ENCODE measurements around the gene SPATC1L.
A peak's percentile ranks its signal among the peaks of the same experiment; 100 is the strongest.

The SPATC1L gene

DNA sequence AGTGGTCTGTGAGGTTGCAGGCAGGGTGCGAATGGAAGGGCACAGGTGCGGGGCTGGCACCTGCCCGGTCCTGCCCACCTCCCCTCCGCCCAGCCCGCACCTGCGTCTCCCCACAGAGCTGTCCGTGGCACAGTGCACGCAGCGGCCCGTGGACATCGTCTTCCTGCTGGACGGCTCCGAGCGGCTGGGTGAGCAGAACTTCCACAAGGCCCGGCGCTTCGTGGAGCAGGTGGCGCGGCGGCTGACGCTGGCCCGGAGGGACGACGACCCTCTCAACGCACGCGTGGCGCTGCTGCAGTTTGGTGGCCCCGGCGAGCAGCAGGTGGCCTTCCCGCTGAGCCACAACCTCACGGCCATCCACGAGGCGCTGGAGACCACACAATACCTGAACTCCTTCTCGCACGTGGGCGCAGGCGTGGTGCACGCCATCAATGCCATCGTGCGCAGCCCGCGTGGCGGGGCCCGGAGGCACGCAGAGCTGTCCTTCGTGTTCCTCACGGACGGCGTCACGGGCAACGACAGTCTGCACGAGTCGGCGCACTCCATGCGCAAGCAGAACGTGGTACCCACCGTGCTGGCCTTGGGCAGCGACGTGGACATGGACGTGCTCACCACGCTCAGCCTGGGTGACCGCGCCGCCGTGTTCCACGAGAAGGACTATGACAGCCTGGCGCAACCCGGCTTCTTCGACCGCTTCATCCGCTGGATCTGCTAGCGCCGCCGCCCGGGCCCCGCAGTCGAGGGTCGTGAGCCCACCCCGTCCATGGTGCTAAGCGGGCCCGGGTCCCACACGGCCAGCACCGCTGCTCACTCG is 52.2 kb downstream of the SPATC1L start:
- DNase-seq (ENCODE audit: low spot score), result no peak

DNA sequence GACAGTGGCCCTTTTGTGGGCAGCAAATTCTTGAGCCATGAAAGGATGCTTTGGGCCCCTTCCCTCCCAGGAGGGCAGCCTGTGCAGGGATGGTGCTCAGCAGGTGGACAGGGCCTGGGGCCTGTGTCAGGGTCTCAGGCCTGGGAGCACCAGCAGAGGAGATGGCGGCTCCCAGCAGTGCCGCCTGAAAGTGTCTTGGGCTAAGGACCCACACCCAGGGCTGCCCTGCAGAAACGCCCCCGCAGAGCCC is 52.7 kb downstream of the SPATC1L start:
- DNase-seq (ENCODE audit: low spot score), result no peak

DNA sequence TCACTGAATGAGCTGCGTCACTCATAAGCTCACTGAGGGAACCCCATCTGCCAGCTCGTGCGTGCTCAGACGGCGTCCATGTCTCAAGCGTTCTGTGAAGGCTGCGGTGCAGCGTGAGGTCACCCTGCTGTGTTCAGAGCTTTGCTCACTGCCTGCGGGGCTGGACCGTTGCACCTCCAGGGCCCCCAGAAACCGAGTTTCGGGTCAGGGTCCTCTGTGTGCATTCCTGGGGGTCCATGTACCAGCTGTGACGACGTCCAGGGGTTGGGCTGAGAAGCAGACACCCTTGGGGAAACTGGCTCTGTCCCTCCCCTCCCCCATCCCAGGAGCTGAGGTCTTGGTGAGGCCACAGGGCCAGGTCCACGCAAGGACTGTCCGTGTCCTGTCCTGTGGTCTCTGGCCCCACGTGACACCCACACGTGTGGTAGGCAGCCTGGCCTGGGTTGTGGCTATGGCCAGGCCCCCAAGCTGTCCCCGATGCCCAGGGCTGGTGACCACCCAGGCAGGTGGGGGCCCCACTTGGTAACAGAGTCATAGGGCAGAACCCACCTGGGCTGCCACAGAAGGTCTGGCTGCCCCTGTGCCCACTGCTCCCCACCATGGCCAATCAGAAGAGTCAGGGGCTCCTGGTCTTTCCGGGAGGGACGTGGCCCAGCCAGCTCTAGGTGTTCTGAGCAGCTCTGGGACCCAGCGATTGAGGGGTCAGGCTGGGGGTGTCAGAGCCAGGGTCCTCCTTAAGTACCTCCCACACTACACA is 53.2 kb downstream of the SPATC1L start:
- no peak for DNase-seq (ENCODE audit: low spot score)

DNA sequence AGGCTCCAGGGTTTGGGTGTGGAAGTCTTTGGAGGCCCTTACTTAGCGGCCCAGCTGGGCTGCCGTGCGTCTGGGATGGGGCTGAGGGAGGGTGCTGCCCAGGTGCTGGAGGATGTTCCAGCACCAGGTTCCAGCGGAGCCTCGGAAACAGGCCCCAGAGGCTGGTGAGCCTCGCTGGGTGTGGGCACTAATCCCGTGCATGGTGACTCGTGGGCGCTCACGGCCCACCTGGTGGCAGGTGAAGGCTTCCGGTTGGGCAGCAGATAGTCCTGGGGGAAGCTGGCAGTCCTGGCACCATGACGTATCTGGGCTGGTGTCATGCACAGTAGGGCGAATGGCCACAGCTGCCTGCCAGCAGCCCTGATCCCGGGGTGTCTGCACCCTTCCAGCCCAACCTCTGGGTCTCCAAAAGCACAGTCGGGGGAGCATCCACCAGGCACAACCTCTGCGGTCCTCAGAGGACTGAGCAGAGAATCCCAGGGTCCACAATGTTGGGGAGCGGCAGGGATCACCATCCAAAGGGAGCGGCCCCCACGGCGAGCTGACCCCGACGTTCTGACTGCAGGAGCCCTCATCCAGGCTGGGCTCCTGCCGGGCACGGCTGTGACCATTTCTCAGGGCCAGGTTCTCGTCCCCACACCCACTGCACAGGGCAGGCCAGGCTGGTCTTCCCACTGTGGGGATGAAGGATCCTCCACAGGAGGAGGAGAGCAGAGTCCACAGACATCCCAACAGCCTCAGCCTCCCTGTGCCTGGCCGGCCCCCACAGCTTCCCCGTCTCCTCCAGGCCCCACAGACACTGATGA is 54.2 kb downstream of the SPATC1L start:
- DNase-seq (ENCODE audit: low spot score), result no peak

DNA sequence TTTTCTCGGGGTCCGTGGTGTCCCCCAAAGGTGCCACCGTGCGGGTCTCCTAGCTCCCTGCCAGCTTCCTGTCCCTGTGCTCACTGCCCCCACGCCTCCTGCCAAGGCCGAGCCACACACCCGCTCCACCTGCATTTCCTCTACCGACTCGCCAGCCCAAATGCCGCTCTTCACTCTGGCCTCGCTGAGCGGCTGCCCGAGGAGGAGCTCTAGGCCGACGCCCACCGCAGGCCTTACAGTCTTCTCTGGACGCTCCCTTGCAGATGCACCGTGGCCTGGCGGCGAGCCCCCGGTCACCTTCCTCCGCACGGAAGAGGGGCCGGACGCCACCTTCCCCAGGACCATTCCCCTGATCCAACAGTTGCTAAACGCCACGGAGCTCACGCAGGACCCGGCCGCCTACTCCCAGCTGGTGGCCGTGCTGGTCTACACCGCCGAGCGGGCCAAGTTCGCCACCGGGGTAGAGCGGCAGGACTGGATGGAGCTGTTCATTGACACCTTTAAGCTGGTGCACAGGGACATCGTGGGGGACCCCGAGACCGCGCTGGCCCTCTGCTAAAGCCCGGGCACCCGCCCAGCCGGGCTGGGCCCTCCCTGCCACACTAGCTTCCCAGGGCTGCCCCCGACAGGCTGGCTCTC is 55.2 kb downstream of the SPATC1L start:
- DNase-seq (ENCODE audit: low spot score), result no peak

DNA sequence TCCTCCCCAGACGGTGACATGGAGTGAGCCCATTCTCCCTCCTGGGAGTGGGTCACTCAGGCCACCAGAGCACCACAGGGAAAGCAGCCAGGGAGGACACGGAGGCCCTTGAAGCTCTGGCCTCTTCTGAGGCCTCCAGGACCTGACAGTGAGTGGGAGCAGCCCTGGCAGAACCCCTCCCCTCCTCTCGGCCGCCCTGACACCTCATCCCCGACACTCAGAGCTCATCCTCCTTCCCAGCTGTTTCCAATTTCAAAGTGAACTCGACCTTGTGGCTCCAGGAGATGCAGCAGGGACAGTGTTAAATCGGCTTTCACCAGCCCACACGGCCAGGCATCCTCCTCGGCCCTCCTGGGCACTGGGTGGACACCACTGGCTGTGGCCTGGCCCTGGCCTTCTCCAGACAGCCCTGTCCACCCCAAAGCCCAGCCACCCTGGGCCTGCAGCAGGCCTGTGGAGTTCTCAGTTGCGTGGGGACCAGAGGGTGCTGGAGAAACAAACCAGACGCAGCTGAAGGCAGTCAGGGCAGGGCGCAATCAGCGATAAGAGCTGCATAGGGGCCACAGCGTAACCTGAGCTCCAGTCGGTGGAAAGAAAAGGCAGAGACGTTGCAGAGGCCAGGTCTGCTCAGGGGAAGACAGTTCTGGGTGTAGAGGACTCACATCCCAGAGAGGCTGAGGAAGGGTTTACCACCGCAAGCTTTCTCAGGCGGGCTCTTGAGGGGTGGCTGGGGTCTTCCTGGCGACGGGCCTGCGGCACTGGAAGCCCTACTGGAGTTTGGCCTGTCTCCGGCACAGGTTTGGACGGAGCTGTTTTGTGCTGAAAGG is 55.9 kb downstream of the SPATC1L start:
- no peak for DNase-seq (ENCODE audit: low spot score)

DNA sequence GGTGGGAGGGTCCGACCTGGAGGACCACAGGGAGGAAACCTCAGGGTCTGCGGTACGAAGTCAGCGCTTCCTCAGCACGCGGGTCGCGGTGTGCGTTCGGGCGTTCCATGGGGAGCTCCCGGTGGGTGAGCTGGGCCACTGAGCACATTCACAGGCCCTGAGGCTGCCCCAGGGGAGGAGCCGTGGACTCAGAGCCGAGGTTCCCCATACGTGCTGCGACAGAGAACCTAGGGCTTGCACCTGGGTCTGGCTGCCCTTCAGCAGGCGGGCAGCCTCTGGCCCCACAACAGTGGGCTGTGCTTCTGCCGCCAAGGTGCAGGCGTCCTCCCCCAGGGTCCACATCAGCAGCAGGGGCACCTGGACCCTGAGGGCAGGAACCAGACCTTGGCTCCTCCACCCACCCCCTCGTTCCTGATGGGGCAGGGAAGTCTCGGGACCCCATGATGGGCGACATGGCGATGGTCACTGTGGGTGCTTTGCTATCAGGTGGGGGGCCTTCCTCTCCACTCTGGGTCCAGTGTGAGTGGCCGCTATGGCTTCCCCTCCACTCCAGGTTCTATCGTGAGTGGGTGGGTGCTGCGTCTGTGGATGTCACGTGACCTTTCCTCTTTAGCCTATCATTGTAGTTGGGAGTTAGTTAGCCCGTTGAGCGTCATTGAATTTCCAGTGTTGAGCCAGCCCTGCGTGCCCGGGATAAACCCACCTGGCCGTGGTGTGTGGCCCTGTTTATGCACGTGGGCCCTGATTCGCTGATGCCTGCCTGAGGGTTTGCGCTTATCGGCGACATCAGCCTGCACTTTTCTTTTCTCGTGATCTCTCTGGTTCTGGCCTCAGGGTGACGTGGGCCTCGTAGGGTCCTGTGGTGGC is 56.8 kb downstream of the SPATC1L start:
- no peak for DNase-seq (ENCODE audit: low spot score)

DNA sequence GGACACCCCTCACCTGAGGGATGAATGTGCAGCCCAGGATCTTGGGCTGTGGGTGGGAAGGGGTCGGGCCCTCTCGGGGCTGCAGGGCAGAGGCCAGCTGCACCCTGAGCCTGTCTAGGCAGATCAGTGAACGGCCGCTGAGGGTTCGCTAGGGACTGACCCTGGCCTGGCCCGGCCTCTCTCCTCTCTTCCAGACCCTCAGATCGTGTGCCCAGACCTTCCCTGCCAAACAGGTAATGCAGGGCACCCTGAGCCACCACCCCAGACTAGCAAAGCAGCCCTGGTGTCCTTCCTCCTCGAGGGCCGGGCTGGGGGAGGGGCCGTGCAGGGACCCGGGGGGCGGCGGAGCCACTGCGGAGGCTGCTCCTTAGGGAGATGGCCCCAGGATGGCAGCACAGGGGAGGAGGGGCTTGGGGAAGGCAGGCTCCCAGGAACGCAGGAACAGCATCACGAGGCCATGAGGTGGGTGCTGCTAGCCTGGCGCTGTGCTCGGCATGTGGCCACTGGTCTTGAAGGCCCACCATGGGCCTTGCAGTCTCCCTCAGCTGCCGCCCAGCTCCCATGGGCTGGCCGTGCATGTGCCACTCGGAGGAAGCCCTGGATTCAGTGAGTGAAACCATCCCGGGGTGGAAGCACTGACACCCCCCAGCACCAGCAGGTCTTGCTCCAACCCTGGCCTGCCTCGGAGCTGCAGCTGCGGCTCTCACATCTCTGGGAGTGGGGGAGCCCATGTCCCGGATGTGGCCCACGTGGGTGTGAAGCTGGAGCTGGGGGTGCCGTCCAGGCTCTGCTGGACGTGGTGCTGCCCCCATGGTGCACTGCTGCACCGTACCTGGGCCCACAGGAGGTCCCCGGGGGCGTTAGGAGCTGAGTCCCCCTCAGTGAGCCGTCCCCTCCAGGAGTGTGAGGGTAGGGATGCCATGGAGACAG is 57.7 kb downstream of the SPATC1L start:
- no peak for DNase-seq (ENCODE audit: low spot score)

DNA sequence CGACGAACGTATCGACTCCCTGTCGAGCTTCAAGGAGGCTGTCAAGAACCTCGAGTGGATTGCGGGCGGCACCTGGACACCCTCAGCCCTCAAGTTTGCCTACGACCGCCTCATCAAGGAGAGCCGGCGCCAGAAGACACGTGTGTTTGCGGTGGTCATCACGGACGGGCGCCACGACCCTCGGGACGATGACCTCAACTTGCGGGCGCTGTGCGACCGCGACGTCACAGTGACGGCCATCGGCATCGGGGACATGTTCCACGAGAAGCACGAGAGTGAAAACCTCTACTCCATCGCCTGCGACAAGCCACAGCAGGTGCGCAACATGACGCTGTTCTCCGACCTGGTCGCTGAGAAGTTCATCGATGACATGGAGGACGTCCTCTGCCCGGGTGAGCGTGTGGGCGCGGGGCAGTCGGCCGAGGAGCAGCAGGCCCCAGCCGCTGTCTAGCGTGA is 58.4 kb downstream of the SPATC1L start:
- DNase-seq (ENCODE audit: low spot score), result no peak

DNA sequence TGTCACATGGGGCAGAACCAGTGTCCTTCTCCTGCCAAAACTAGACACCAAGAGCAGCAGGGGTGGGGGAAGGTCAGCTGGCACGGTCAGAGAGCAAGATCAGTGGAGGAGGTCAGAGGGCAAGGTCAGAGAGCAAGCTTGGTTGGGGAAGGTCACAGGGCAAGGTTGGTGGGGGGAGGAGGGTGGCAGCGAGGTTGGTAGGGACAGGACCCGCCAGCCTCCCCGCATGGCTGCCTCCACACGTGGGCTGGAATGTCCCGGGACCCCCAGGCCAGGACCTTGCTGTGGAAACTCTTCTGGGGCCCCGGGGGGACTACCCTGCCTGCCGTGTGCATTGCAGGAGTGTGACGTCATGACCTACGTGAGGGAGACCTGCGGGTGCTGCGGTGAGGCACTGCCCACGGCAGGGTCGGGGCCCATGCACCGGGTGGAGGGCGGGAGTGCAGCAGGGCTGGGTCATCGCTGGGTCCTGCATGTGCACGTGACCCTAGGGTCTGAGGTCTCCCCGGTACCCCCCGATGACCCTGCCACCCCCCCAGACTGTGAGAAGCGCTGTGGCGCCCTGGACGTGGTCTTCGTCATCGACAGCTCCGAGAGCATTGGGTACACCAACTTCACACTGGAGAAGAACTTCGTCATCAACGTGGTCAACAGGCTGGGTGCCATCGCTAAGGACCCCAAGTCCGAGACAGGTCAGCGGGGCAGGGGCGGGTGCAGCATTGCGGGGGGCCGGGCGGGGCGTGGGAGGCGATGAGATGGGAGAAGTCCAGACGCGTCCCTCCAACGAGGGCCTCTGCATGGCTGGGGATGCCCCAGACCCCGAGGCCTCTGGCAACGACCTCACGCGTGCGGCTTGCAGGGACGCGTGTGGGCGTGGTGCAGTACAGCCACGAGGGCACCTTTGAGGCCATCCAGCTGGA is 59.1 kb downstream of the SPATC1L start:
- DNase-seq (ENCODE audit: low spot score), result no peak

DNA sequence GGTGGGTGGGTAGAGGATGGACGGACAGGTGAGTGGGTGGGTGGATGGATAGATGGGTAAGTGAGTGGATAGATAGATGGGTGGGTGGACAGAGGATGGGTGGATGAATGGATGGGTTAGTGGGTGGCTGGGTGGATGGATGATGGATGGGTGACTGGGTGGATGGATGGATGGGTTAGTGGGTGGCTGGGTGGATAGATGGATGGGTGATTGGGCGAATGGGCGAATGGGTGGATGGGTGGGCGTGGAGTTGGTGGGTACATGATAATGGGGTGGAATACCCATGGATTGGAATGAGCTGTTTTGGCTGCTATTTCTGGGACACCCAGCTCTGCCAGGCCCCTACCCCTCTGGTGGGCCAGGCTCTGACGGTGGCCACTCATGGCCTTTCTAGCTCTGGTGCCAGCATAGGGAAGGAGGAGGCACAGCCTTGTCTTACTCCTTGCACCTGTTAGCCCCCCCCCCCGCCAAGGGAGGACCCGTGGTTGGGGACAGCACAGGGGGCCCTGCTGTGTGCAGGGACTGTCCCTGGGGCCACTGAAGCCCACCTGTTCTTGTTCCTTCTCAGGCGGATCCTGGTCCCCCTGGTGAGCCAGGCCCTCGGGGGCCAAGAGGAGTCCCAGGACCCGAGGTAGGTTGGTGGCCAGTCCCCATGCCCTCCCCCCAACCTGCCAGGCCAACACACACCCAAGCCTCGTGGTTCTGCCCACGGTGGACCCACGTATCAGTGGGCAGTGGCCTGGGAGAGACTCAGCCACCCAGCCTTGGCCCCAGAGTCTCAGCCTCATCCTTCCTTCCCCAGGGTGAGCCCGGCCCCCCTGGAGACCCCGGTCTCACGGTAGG is 60.0 kb downstream of the SPATC1L start:
- DNase-seq (ENCODE audit: low spot score), result no peak

DNA sequence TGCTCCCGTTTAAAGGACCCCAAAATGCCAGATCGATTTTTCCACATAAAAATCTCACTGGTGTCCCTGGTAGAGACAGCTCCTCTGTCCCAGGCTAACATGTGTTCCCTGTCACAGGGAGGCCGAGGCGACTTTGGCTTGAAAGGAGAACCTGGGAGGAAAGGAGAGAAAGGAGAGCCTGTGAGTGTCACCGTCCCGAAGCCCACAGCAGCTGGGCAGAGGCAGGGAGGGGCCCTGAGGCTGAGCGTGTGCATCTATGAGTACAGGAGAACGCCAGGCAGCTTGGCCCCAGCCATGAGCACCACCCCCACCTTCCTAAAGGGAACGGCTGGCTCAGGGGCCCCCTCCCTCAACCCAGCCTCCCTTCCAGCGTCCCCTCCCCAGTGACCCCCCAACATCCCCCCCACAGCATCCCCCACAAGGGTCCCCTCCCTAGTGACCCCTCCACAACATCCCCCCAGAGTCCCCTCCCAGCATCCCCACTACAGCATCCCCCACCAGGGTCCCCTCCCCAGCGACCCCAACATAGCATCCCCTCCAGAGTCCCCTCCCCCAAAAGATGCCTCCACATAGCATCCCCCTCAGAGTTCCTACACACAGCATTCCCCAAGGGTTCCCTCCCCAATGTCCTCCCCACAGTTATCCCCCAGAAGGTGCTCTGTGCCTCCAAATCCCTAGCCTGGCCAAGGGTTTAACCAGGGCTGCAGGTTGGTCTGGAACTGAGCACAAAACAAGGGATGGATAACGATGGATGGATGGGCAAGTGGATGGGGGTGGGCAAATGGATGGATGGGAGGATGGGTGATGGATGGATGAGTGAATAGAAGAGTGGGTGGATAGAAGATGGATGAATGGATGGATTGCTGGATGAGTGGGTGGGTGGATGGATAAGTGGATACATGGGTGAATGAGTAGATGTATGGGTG is 61.2 kb downstream of the SPATC1L start:
- DNase-seq (ENCODE audit: low spot score), result no peak

DNA sequence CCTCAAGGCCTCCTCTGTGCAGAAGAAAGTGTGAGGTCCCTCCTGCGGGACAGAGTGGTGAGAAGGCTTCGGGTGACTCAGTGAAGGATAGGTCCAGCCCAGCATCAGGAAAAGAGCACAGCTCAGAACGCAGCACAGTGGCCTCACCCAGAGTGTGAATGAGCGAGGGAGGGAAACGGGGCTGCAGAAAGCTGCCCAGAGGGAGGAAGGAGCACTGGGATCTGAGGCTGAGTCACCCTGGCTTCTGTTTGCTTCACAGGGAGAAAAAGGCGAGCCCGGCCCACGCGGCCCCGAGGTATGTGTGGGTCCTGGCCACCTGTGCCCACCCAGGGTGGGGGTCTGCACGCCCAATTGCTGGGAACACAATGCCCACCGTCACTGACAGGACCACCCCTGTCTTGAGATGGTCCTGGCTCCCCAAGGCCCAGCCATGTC is 62.0 kb downstream of the SPATC1L start:
- DNase-seq (ENCODE audit: low spot score), result peak; percentile 66

DNA sequence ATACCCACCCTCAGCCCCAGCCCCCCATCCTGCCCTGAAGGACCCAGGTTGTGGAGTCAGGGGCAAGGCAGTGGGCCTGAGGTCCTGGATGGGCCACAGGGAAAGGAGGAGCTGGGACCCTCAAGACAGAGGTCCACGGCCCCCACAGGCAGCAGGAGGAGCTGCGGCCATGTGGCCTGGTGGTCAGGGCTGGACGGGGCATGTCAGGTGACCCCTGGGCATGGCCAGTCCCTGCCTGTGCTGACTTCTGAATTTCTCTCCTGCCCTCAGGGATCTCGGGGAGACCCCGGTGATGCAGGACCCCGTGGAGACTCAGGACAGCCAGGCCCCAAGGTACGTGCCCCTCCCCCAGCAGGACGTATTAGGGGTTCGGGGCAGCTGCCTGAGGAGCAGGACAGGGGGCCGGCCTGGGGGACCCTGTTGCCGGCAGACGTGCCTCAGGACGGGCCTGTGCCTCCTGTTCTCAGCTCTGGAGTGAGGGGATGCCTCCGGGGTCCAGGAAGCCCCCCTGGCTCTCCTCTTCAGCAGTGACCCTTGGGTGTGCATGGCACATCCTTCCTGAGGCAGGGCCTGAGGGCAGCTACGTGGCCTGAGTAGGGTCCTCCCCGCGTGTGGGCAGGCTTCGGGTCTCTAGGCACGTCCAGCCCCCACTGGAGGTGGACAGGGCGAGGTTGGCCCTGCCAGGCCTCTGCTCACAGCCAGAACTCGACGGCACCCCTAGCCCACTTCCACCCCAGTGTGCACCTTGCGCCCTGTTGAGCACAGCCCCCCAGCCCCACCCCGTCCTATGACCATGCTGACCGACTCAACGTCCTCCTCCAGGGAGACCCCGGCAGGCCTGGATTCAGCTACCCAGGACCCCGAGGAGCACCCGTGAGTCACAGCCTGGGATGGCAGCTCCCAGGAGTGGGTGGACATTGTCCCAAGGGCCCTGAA is 62.7 kb downstream of the SPATC1L start:
- no peak for DNase-seq (ENCODE audit: low spot score)
